KG1 (cell line): ENCODE measurements around the gene CMBL.

ENCODE experiments used
- DNase-seq: peaks from one replicate; lab custom pipeline; 2025; lab: John Stamatoyannopoulos, UW

Gene CMBL

DNA sequence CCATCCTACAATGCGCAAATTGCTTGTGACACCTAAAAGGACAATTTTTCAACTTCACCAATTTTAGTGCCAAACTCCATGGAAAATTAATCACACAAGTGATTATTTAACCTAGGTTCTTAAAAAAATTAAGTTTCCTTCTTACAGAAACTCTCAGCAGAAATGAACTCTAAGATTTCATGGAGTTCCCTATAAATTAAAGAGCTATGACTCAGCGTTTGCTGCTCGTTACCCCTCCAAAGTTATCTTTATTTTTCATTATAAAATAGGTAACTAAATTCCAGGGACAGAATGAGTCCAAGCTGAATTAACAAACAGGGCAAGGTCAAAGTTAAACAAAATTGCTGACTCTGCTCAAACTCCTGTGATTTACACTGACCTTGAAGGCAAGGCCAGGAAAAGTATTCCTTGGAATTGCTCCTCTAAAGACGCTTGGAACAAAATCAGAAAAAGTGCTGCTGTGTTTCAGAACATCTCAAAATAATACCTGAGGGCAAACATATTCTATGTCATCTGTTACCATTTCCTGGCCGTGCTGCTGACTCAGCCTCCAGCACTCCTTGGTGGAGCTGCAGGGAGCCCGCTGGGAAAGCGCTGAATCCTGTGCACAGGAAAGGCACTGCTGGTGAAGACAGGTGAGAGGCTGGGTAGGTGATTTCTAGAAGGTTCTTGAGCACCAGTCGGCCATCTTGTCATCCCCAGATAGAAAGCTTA, 2.5 kb upstream of the CMBL start:
- DNase-seq = no peak

- no peak for DNase-seq
Observed at GRCh38 chr5:10308844-10309243, 1.1 kb upstream of the CMBL start.

- no peak for DNase-seq
Observed at GRCh38 chr5:10306806-10307205, 896 bp downstream of the CMBL start.

DNA sequence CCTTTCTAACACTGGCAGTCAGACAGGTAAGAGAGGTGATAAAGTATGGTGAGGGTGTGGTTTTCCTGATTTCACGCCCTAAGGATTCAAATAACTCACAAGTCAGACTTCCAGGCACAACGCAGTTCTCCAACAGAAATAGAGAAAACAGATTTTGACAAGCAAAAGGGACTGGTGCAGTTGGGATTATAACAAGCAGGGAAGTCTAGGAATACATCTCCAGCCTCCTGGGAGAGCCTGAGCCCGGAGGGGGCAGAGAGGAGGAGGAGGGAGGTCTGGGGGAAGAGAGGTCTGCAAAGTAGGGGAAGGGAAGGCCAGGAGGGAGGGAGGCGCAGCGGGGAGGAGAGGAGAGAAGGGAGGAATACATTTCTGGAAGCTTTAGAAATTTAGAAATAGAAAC, 1.6 kb downstream of the CMBL start:
- no peak for DNase-seq

GRCh38 chr5:10304932-10305331, 2.8 kb downstream of the CMBL start:
- DNase-seq = no peak

- DNase-seq = no peak
Observed at GRCh38 chr5:10303699-10304170, 4.0 kb downstream of the CMBL start.

DNA sequence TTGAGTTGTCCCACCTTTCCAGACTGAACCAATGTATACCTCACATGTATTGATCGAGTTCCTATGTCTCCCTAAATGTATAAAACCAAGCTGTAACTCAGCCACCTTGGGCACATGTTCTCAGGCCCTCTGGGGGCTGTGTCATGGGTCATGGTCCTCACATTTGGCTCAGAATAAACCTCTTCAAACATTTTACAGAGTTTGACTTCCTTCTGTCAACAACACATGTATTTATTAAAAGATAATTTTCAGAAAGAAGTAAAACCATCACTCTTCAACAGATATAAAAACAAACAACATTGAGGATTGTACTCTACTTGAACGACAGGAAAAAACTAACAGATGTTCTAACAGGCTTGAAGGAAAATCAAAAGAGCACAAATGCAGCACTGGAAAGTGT, 4.5 kb downstream of the CMBL start:
- no peak for DNase-seq

- no peak for DNase-seq
Observed at GRCh38 chr5:10301842-10302610, 5.7 kb downstream of the CMBL start.

GRCh38 chr5:10301266-10301665, 6.4 kb downstream of the CMBL start:
- DNase-seq = no peak

GRCh38 chr5:10300246-10300645, 7.5 kb downstream of the CMBL start:
- DNase-seq = no peak

GRCh38 chr5:10297646-10298204, 10.0 kb downstream of the CMBL start:
- no peak for DNase-seq

DNA sequence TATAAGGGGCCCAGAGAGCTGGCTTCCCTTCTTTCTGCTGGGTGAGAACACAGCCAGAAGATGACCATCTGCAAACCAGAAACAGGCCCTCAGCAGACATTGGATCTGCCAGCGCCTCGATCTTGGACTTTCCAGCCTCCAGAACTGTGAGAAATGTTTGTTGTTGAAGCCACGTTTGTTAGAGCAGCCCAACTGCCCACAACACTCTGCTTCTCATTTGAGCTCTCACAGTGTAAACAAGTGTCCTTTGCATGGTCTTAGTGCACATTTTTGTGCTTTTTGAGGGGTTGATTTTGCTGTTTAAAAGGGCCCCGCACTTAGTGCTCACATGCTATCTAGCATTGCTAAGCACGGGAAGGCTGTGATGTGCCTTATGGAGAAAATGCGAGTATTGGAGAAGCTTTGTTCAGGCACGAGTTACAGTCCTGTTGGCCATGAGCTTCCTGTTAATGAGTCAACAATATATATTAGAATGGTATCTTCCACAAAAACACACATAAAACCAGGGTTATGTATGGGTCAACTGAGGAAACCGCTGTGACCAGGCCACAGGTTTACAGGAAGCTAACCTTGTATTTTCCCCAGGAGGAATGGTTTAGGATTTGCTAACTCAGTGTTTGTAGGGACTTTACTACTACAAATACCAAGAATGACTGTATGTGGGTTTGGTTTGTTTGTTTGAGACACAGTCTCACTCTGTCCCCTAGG, 11.9 kb downstream of the CMBL start:
- no peak for DNase-seq

- no peak for DNase-seq
Observed at GRCh38 chr5:10293907-10294662, 13.6 kb downstream of the CMBL start.

DNA sequence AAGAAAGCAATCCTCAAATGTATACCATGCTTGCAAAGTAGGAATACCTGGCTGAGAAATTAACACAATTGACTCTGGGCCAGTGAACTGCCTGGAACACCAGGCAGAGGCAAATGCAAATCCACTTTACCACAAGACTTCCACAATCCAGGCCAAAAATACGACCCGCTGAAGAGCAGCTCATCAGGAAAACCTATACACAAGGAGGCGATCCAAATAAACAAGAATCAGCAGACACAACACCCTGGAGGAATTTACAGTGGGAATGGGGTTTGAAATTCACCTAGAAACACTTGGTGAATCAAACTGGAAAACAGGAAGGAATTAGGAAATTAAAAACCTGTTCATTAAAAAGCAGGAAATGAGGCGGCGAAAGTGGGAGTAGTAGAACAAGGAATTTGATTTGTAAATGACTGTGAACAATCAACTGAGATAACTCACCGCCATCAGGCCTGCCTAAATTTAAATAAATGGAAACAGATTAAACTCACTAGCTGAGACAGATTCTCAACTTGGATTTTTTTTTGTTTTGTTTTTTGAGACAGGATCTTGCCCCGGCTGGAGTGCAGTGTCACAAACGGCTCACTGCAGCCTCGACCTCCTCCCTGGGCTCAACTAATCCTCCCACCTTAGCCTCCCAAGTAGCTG, 15.9 kb downstream of the CMBL start:
- no peak for DNase-seq

DNA sequence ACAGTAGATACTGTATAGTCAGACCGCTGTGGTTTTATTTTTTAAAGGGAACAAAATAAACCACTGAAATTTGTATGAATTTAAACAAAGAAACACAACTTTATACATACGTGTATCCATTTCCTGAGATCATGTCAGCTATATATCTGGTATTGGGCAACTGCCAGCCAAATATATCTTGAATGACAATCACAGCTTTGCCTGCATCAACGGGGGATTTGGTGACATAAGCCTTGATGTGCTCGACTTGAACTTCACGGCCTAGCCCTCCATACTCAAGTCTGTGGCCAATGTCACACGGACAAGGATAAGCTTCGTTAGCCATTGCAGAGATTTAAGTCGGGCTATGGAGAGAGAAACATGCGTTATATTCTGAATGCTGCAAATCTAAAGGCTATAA, 17.3 kb downstream of the CMBL start:
- no peak for DNase-seq

- DNase-seq = no peak
Observed at GRCh38 chr5:10289991-10290390, 17.7 kb downstream of the CMBL start.

GRCh38 chr5:10289353-10289752, 18.3 kb downstream of the CMBL start:
- no peak for DNase-seq

DNA sequence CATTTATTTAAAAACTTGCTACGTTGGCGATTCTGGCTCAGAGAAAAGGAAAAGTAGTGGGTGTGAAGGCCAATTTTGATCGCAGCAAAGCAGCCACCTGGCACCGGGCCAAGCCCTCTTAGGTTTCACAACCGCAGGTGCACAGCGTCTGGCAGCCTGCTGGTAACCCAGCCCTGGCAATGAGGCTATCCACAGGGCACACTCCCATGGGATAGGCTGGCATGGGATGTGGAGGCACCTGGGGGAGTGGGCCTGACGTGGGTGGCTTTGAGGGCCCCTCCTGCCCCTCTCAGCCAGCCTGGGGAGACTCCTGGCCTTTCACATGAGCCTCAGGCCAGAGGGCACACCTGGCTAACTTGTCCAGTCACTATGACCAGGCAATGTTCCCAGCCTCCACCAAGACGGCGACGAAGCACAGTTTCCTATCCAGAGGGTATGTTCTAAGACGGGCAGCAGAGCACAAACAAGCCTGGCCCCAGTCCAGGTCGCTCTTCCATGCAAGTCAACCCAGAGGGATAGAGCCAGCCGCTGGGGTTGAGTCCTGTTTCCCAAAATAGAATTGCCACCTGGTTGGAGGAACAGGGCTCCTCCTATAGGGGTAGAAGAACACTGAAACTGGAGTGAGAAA, 19.0 kb downstream of the CMBL start:
- DNase-seq = no peak

GRCh38 chr5:10286862-10287227, 20.9 kb downstream of the CMBL start:
- DNase-seq = no peak

GRCh38 chr5:10286162-10286861, 21.4 kb downstream of the CMBL start:
- DNase-seq = no peak
